Brain microvascular endothelial cell (primary cell): ENCODE results near the gene HSD17B11.
"Not testable (repeated sequence)": the region's sequence is repeated elsewhere in the genome, so short reads cannot be mapped to it uniquely, and the experiment has no call there.

Source experiments
- DNase-seq: peaks from one replicate; pipeline ENCODE4 v3.0.0-alpha.2; 2020
- H3K27ac ChIP-seq: fragments of 250-450 bp; sonication (Bioruptor Pico); 2 replicates; pipeline ENCODE4 v1.5.1; 2020; ENCODE audit warnings: mild to moderate bottlenecking, moderate library complexity
- H3K27me3 ChIP-seq: fragments of 250-450 bp; sonication (Bioruptor Pico); replicated peaks from 2 replicates; pipeline ENCODE4 v1.5.1; 2020; ENCODE audit warnings: mild to moderate bottlenecking
- H3K36me3 ChIP-seq: fragments of 250-450 bp; sonication (Bioruptor Pico); replicated peaks from 2 replicates; pipeline ENCODE4 v1.5.1; 2020; ENCODE audit warnings: mild to moderate bottlenecking
- H3K4me3 ChIP-seq: 2 replicates; pipeline ENCODE4 v1.5.1; 2011; ENCODE audit warnings: low read depth, mild to moderate bottlenecking, control low read depth, low read length, moderate library complexity
- in situ Hi-C: cut with HindIII; loops from 2 replicates; pipeline ENCODE4 v1.10.0; 2017; ENCODE audit warnings: low sequenced_read_pairs, low pct_ligation_motif_present
- TF ChIP-seq, protein P1 (sequence below): IDR thresholded peaks from 2 replicates; pipeline ENCODE4 v1.5.1; 2011; ENCODE audit warnings: low read depth, mild to moderate bottlenecking, moderate library complexity, low read length, control low read depth, inconsistent platforms; ENCODE audit errors: missing control alignments

Gene HSD17B11

DNA sequence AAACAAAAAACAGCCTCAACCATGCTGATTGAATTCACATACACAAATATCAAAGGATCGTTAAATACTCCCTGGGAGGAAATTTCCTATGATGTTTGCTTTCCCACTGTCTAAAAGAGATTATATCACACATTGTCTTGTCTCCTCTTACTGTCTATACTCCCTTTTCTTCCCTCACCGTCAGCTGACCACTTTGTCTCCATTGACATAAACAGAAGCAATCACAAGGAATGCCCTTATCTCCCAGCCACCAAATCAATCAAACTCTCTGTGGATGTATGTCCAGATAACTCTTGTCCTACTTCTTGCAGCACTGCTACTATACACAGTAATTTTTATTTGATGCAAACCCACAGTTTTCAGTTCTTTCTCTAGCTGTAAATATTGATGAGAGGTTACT is 19.2 kb upstream of the HSD17B11 start:
- H3K27me3 ChIP-seq, result no peaks in the 10 kb centered on the region
- TF ChIP-seq, protein P1, sequence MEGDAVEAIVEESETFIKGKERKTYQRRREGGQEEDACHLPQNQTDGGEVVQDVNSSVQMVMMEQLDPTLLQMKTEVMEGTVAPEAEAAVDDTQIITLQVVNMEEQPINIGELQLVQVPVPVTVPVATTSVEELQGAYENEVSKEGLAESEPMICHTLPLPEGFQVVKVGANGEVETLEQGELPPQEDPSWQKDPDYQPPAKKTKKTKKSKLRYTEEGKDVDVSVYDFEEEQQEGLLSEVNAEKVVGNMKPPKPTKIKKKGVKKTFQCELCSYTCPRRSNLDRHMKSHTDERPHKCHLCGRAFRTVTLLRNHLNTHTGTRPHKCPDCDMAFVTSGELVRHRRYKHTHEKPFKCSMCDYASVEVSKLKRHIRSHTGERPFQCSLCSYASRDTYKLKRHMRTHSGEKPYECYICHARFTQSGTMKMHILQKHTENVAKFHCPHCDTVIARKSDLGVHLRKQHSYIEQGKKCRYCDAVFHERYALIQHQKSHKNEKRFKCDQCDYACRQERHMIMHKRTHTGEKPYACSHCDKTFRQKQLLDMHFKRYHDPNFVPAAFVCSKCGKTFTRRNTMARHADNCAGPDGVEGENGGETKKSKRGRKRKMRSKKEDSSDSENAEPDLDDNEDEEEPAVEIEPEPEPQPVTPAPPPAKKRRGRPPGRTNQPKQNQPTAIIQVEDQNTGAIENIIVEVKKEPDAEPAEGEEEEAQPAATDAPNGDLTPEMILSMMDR, result no peak
- in situ Hi-C loops, result no loop called here
- no peak overlapping the region for H3K4me3 ChIP-seq
- DNase-seq, result no peak
- H3K36me3 ChIP-seq, result no peaks in the 10 kb centered on the region
- H3K27ac ChIP-seq, result no peak overlapping the region

GRCh38 chr4:87409420-87409939 is 18.5 kb upstream of the HSD17B11 start:
- H3K27me3 ChIP-seq, result no peaks in the 10 kb centered on the region
- TF ChIP-seq, protein P1, result no peak

DNA sequence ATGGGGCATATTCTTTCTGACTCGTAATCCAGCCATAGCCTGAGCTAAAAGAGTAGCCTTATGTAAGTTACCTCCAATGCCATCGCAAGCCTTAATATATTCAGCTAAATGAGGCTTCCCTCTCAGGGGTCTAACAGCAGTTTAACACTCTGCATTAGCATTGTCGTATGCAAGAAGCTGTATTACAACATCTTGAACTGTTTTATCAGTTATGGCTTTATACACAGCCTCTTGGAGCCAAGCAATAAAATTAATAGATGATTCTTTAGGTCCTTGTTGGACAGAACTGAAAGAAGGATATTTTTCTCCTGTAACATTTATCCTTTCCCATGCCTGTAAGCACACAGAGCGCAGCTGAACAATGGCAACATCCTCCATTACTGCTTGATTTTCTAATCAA is 15.9 kb upstream of the HSD17B11 start:
- H3K27me3 ChIP-seq, in situ Hi-C loops, H3K27ac ChIP-seq, H3K36me3 ChIP-seq, DNase-seq, H3K4me3 ChIP-seq: not testable (repeated sequence)

More at GRCh38 chr4:87409420-87409939, 18.5 kb upstream of the HSD17B11 start:
- DNase-seq, result no peak
- H3K36me3 ChIP-seq, result no peaks in the 10 kb centered on the region
- in situ Hi-C loops, result no loop called here
- H3K27ac ChIP-seq, result no peak overlapping the region
- H3K4me3 ChIP-seq, result no peak overlapping the region

DNA sequence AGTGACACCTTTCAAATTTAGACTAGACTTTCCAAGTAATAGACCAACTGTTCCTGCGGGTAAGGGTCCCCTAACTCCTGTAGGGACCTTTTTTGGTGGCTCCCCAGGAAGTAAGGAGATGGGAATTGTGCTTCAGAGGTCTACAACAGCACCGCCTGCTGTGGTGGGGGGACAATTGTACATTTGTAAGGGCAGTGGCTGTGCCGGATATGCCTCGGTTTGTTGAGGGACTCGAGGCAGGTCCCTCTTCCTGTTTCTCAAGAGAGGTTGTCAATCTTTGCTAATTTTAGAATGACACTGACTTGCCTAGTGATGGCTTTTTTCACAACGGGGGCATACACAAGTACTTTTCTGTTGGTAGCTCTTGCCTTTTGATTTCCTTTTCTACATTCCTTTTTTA is 15.5 kb upstream of the HSD17B11 start:
- H3K36me3 ChIP-seq, result no peaks in the 10 kb centered on the region
- H3K27me3 ChIP-seq, result no peaks in the 10 kb centered on the region
- H3K4me3 ChIP-seq, result no peak overlapping the region
- no peak overlapping the region for H3K27ac ChIP-seq
- in situ Hi-C loops, result no loop called here
- TF ChIP-seq, protein P1, result no peak
- DNase-seq, result no peak

- no peak for DNase-seq
- Histone ChIP-seq H3K27ac (no peak overlapping the region), H3K27me3 (no peaks in the 10 kb centered on the region), H3K4me3 (no peak overlapping the region), H3K36me3 (no peaks in the 10 kb centered on the region)
- TF ChIP-seq, protein P1, result no peak
- in situ Hi-C loops, result no loop called here
Observed at GRCh38 chr4:87405211-87405820, 14.3 kb upstream of the HSD17B11 start.

DNA sequence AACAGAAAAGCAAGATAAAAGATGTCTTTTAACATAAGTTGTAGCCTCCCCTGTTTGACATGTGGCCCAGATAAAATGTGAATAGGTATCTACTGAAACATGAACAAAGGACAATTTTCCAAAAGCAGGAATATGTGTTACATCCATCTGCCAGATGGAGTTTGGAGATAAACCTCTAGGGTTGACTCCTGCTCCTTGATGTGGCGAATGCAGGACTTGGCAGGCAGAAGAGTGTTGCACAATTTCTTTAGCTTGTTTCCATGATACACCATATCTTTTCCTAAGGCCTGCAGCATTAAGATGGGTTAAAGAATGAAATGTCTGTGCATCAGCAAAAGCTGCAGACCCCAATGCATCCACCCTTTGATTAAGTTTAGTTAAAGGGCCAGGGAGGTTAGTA is 12.7 kb upstream of the HSD17B11 start:
- H3K4me3 ChIP-seq, H3K27me3 ChIP-seq, H3K27ac ChIP-seq, in situ Hi-C loops, DNase-seq, H3K36me3 ChIP-seq: not testable (repeated sequence)

- H3K27ac ChIP-seq, result no peak overlapping the region
- no peak for DNase-seq
- TF ChIP-seq, protein P1, result no peak
- H3K4me3 ChIP-seq, result no peak overlapping the region
- no peaks in the 10 kb centered on the region for H3K27me3 ChIP-seq
- no peaks in the 10 kb centered on the region for H3K36me3 ChIP-seq
- in situ Hi-C loops, result no loop called here
Observed at GRCh38 chr4:87399954-87400353, 9.0 kb upstream of the HSD17B11 start.
